Nephron (organoid): ENCODE results near the gene CCDC61.

ENCODE experiments used
- H3K27ac Mint-ChIP-seq, 3 experiments: 2 replicates each; pipeline ENCODE4 v1.8.0; 2020; ENCODE audit warnings: mixed read lengths in 3 of 3, mild to moderate bottlenecking in 2 of 3, moderate library complexity in 1 of 3
- H3K27me3 Mint-ChIP-seq: 2 replicates; pipeline ENCODE4 v1.8.0; 2021; ENCODE audit warnings: low read depth, mild to moderate bottlenecking, moderate library complexity, mixed read lengths
- H3K36me3 Mint-ChIP-seq: 2 replicates; pipeline ENCODE4 v1.8.0; 2020; ENCODE audit warnings: low read depth, mixed read lengths
- H3K4me1 Mint-ChIP-seq: 2 replicates; pipeline ENCODE4 v1.8.0; 2020; ENCODE audit warnings: mixed read lengths
- H3K4me3 Mint-ChIP-seq, 3 experiments: 2 replicates each; pipeline ENCODE4 v1.8.0; 2020; ENCODE audit warnings: mild to moderate bottlenecking in 3 of 3, mixed read lengths in 3 of 3, moderate library complexity in 2 of 3
- H3K9me3 Mint-ChIP-seq: 2 replicates; pipeline ENCODE4 v1.8.0; 2020; ENCODE audit warnings: mixed read lengths
- CTCF ChIP-seq, 3 experiments: fragments of 200-600 bp; sonication (generic); IDR thresholded peaks; one replicate each; pipeline ENCODE4 v1.5.0; 2021; ENCODE audit warnings: antibody characterized with exemption in 3 of 3; ENCODE audit not compliant: unreplicated experiment in 3 of 3

The CCDC61 gene

GRCh38 chr19:46033401-46033800 is 38.1 kb downstream of the CCDC61 start:
- TF ChIP-seq CTCF (IDR thresholded peaks at IDR 0.05; ENCODE audit: unreplicated experiment in 3 of 3), result no peak
- Mint-ChIP-seq H3K9me3 (peaks cover 7% of the 10 kb centered on the region), H3K27me3 (no peaks in the 10 kb centered on the region), H3K36me3 (peaks cover 4% of the 10 kb centered on the region), H3K4me3 (no peak overlapping the region), H3K4me1 (peaks cover 52% of the 10 kb centered on the region), H3K27ac (no peak overlapping the region)

GRCh38 chr19:46035546-46035945 is 40.3 kb downstream of the CCDC61 start:
- H3K9me3 Mint-ChIP-seq, result peaks cover 9% of the 10 kb centered on the region
- no peak overlapping the region for H3K4me3 Mint-ChIP-seq

GRCh38 chr19:46035986-46036743 is 40.9 kb downstream of the CCDC61 start:
- TF ChIP-seq CTCF (IDR thresholded peaks at IDR 0.05; ENCODE audit: unreplicated experiment in 3 of 3), result no peak
- peaks cover 4% of the 10 kb centered on the region for H3K36me3 Mint-ChIP-seq
- H3K27ac Mint-ChIP-seq, result peak overlapping the region in 2 of 3 experiments; percentile 17 to 53
- peaks cover 9% of the 10 kb centered on the region for H3K9me3 Mint-ChIP-seq
- no peaks in the 10 kb centered on the region for H3K27me3 Mint-ChIP-seq
- H3K4me1 Mint-ChIP-seq, result peaks cover 42% of the 10 kb centered on the region
- no peak overlapping the region for H3K4me3 Mint-ChIP-seq

More at GRCh38 chr19:46035546-46035945, 40.3 kb downstream of the CCDC61 start:
- no peak overlapping the region for H3K27ac Mint-ChIP-seq
- H3K4me1 Mint-ChIP-seq, result peaks cover 42% of the 10 kb centered on the region
- TF ChIP-seq CTCF (IDR thresholded peaks at IDR 0.05; ENCODE audit: unreplicated experiment in 3 of 3), result no peak
- no peaks in the 10 kb centered on the region for H3K27me3 Mint-ChIP-seq
- peaks cover 4% of the 10 kb centered on the region for H3K36me3 Mint-ChIP-seq

GRCh38 chr19:46036744-46037128 is 41.5 kb downstream of the CCDC61 start:
- Mint-ChIP-seq H3K27ac (peak overlapping the region; percentile 17 to 53 (median 18)), H3K4me1 (peaks cover 42% of the 10 kb centered on the region), H3K27me3 (no peaks in the 10 kb centered on the region), H3K36me3 (peaks cover 4% of the 10 kb centered on the region), H3K4me3 (no peak overlapping the region), H3K9me3 (peaks cover 9% of the 10 kb centered on the region)
- no peak for TF ChIP-seq CTCF (IDR thresholded peaks at IDR 0.05; ENCODE audit: unreplicated experiment in 3 of 3)

- H3K4me1 Mint-ChIP-seq, result peaks cover 34% of the 10 kb centered on the region
- H3K36me3 Mint-ChIP-seq, result peaks cover 13% of the 10 kb centered on the region
- no peak overlapping the region for H3K4me3 Mint-ChIP-seq
- H3K27me3 Mint-ChIP-seq, result no peaks in the 10 kb centered on the region
- TF ChIP-seq CTCF (IDR thresholded peaks at IDR 0.05; ENCODE audit: unreplicated experiment in 3 of 3), result no peak
- no peak overlapping the region for H3K27ac Mint-ChIP-seq
- H3K9me3 Mint-ChIP-seq, result peaks cover 28% of the 10 kb centered on the region
These were observed 44.9 kb downstream of the CCDC61 start for GRCh38 chr19:46040125-46040524.
